ENCODE measurements around the gene SRF. TPM values are rescaled to one million over a fixed set of nuclear protein-coding genes. Genes with fewer than 3 reads are reported as not detected.

Gene SRF
- total and polyA plus RNA-seq, 2 donors (not counting 1 experiment from before 2014, with no cell fraction given) = 21.7 to 22.7 TPM

GRCh38 chr6:43203029-43203717, 32.1 kb downstream of the SRF start:
- Histone ChIP-seq H3K9me3 (ENCODE audit: control extremely low read depth in 1 of 3, control insufficient read depth in 2 of 3, insufficient read depth in 1 of 3, low read length in 2 of 3) (no peaks in the 10 kb centered on the region), H3K27me3 (replicated peaks in 1 of 4; ENCODE audit: control extremely low read depth in 1 of 4, control insufficient read depth in 3 of 4, insufficient read depth in 4 of 4, low read length in 3 of 4) (no peaks in the 10 kb centered on the region), H3K27ac (ENCODE audit: low read length in 2 of 2) (no peak overlapping the region), H2AFZ (ENCODE audit: insufficient read depth, low read depth, low read length, poor library complexity, severe bottlenecking) (no peak overlapping the region), H3K36me3 (replicated peaks in 1 of 2; ENCODE audit: control extremely low read depth in 1 of 2, control insufficient read depth in 1 of 2, extremely low read depth in 1 of 2, insufficient read depth in 2 of 2, low read length in 1 of 2) (peaks cover 0 to 36% of the 10 kb centered on the region in 2 experiments), H3K79me2 (ENCODE audit: control insufficient read depth, insufficient read depth, low read length) (no peaks in the 10 kb centered on the region), H3K4me2 (replicated peaks; ENCODE audit: low read depth, low read length, poor library complexity, severe bottlenecking) (no peak overlapping the region), H4K20me1 (ENCODE audit: control insufficient read depth, insufficient read depth, low read length, poor library complexity, severe bottlenecking) (no peaks in the 10 kb centered on the region), H3K4me3 (ENCODE audit: control extremely low read depth in 1 of 5, extremely low read depth in 1 of 5, insufficient read depth in 1 of 5, low read depth in 2 of 5, low read length in 4 of 5) (no peak overlapping the region), H3K9ac (ENCODE audit: low read length) (no peak overlapping the region), H3K4me1 (ENCODE audit: control insufficient read depth in 2 of 2, insufficient read depth in 2 of 2, low read length in 2 of 2) (no peaks in the 10 kb centered on the region)
- Mint-ChIP-seq H3K9me3 (ENCODE audit: insufficient read depth) (no peaks in the 10 kb centered on the region), H3K4me1 (no peaks in the 10 kb centered on the region), H3K27me3 (no peaks in the 10 kb centered on the region), H3K27ac (no peak overlapping the region), H3K4me3 (no peak overlapping the region)
- TF ChIP-seq, protein P1, sequence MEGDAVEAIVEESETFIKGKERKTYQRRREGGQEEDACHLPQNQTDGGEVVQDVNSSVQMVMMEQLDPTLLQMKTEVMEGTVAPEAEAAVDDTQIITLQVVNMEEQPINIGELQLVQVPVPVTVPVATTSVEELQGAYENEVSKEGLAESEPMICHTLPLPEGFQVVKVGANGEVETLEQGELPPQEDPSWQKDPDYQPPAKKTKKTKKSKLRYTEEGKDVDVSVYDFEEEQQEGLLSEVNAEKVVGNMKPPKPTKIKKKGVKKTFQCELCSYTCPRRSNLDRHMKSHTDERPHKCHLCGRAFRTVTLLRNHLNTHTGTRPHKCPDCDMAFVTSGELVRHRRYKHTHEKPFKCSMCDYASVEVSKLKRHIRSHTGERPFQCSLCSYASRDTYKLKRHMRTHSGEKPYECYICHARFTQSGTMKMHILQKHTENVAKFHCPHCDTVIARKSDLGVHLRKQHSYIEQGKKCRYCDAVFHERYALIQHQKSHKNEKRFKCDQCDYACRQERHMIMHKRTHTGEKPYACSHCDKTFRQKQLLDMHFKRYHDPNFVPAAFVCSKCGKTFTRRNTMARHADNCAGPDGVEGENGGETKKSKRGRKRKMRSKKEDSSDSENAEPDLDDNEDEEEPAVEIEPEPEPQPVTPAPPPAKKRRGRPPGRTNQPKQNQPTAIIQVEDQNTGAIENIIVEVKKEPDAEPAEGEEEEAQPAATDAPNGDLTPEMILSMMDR (IDR thresholded peaks at IDR 0.05) = no peak
- no peak for TF ChIP-seq EZH2 (IDR thresholded peaks at IDR 0.05; ENCODE audit: borderline replicate concordance, insufficient read depth, low read depth, low read length, poor library complexity, severe bottlenecking)
- CTCF ChIA-PET = no interaction called here
- intact Hi-C loops (cut with micrococcal nuclease) = no loop called here
- POLR2A ChIA-PET = no interaction called here
- DNase-seq (no peak), ATAC-seq (ENCODE audit: low read depth) (no peak)
- 95% methylated on average over 13 of the region's 17 CpGs for WGBS (ENCODE audit: insufficient coverage)

DNA sequence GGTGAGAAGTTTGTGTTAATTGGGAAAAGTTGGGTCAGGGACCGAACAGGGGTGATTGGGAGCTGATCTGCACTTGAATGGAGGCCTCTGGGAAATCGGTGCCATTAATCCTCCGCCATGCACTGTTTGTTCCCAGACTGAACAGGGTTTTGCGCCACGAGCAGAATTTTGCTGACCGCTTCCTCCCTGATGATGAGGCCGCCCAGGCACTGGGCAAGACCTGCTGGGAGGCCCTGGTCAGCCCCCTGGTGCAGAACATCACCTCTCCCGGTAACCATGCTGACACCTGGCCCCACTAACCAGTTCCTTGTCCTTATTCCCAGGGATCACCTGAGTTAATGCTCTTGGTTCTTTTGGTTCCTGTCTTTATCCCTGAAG, 32.6 kb downstream of the SRF start:
- H3K9me3 Mint-ChIP-seq (ENCODE audit: insufficient read depth) = no peaks in the 10 kb centered on the region
- H3K9ac ChIP-seq (ENCODE audit: low read length) = no peak overlapping the region
- DNase-seq = no peak
- H3K36me3 ChIP-seq (replicated peaks in 1 of 2; ENCODE audit: control extremely low read depth in 1 of 2, control insufficient read depth in 1 of 2, extremely low read depth in 1 of 2, insufficient read depth in 2 of 2, low read length in 1 of 2) = peaks cover 0 to 36% of the 10 kb centered on the region in 2 experiments
- ChIA-PET CTCF (no interaction called here), POLR2A (no interaction called here)
- H3K27me3 ChIP-seq (replicated peaks in 1 of 4; ENCODE audit: control extremely low read depth in 1 of 4, control insufficient read depth in 3 of 4, insufficient read depth in 4 of 4, low read length in 3 of 4) = no peaks in the 10 kb centered on the region
- no peak overlapping the region for H3K27ac ChIP-seq (ENCODE audit: low read length in 2 of 2)
- H3K4me1 Mint-ChIP-seq = no peaks in the 10 kb centered on the region
- no peaks in the 10 kb centered on the region for H3K4me1 ChIP-seq (ENCODE audit: control insufficient read depth in 2 of 2, insufficient read depth in 2 of 2, low read length in 2 of 2)
- intact Hi-C loops (cut with micrococcal nuclease) = no loop called here
- H4K20me1 ChIP-seq (ENCODE audit: control insufficient read depth, insufficient read depth, low read length, poor library complexity, severe bottlenecking) = no peaks in the 10 kb centered on the region
- H3K79me2 ChIP-seq (ENCODE audit: control insufficient read depth, insufficient read depth, low read length) = no peaks in the 10 kb centered on the region
- H3K4me2 ChIP-seq (replicated peaks; ENCODE audit: low read depth, low read length, poor library complexity, severe bottlenecking) = no peak overlapping the region
- no peak overlapping the region for H3K4me3 ChIP-seq (ENCODE audit: control extremely low read depth in 1 of 5, extremely low read depth in 1 of 5, insufficient read depth in 1 of 5, low read depth in 2 of 5, low read length in 4 of 5)
- TF ChIP-seq, protein P1 (IDR thresholded peaks at IDR 0.05) = no peak
- TF ChIP-seq EZH2 (IDR thresholded peaks at IDR 0.05; ENCODE audit: borderline replicate concordance, insufficient read depth, low read depth, low read length, poor library complexity, severe bottlenecking) = no peak
- ATAC-seq (ENCODE audit: low read depth) = no peak
- WGBS (ENCODE audit: insufficient coverage) = 98% methylated on average over 8 of the region's 8 CpGs
- H3K9me3 ChIP-seq (ENCODE audit: control extremely low read depth in 1 of 3, control insufficient read depth in 2 of 3, insufficient read depth in 1 of 3, low read length in 2 of 3) = no peaks in the 10 kb centered on the region
- no peaks in the 10 kb centered on the region for H3K27me3 Mint-ChIP-seq
- no peak overlapping the region for H3K27ac Mint-ChIP-seq
- no peak overlapping the region for H3K4me3 Mint-ChIP-seq
- no peak overlapping the region for H2AFZ ChIP-seq (ENCODE audit: insufficient read depth, low read depth, low read length, poor library complexity, severe bottlenecking)

Measured in B cell (primary cell).